Rectal smooth muscle tissue (tissue), 1 donor: Measurements from ENCODE around the gene PHTF2.

Experiments used
- H3K27ac ChIP-seq: one replicate; pipeline ENCODE4 v1.7.0; 2013; ENCODE audit warnings: low read depth, low read length, inconsistent platforms
- H3K27me3 ChIP-seq: one replicate; pipeline ENCODE4 v1.7.0; 2013; ENCODE audit warnings: low read length; ENCODE audit not compliant: control insufficient read depth, insufficient read depth
- H3K36me3 ChIP-seq: one replicate; pipeline ENCODE4 v1.7.0; 2013; ENCODE audit warnings: low read length; ENCODE audit not compliant: control insufficient read depth, insufficient read depth
- H3K4me1 ChIP-seq: one replicate; pipeline ENCODE4 v1.7.0; 2013; ENCODE audit warnings: low read length; ENCODE audit not compliant: control insufficient read depth, insufficient read depth
- H3K4me3 ChIP-seq: one replicate; pipeline ENCODE4 v1.7.0; 2013; ENCODE audit warnings: low read length
- H3K9ac ChIP-seq: one replicate; pipeline ENCODE4 v1.7.0; 2013; ENCODE audit warnings: low read length

Gene PHTF2

GRCh38 chr7:77897004-77897547 is 98.5 kb downstream of the PHTF2 start:
- no peak overlapping the region for H3K4me3 ChIP-seq

GRCh38 chr7:77899516-77899915 is 100.9 kb downstream of the PHTF2 start:
- Histone ChIP-seq H3K27me3 (no peaks in the 10 kb centered on the region), H3K4me1 (no peaks in the 10 kb centered on the region), H3K4me3 (no peak overlapping the region), H3K27ac (no peak overlapping the region), H3K9ac (no peak overlapping the region), H3K36me3 (no peaks in the 10 kb centered on the region)

More at GRCh38 chr7:77897004-77897547, 98.5 kb downstream of the PHTF2 start:
- Histone ChIP-seq H3K9ac (no peak overlapping the region), H3K4me1 (no peaks in the 10 kb centered on the region), H3K27me3 (no peaks in the 10 kb centered on the region), H3K36me3 (no peaks in the 10 kb centered on the region), H3K27ac (no peak overlapping the region)

- no peak overlapping the region for H3K9ac ChIP-seq
- H3K27ac ChIP-seq = no peak overlapping the region
- no peaks in the 10 kb centered on the region for H3K36me3 ChIP-seq
- H3K4me3 ChIP-seq = no peak overlapping the region
- H3K27me3 ChIP-seq = no peaks in the 10 kb centered on the region
- no peaks in the 10 kb centered on the region for H3K4me1 ChIP-seq
These were observed 105.0 kb downstream of the PHTF2 start for GRCh38 chr7:77903597-77903996.

GRCh38 chr7:77904252-77904651 is 105.7 kb downstream of the PHTF2 start:
- no peak overlapping the region for H3K27ac ChIP-seq
- no peak overlapping the region for H3K9ac ChIP-seq
- H3K4me1 ChIP-seq = no peaks in the 10 kb centered on the region
- no peak overlapping the region for H3K4me3 ChIP-seq
- H3K27me3 ChIP-seq = no peaks in the 10 kb centered on the region
- no peaks in the 10 kb centered on the region for H3K36me3 ChIP-seq

- Histone ChIP-seq H3K9ac (no peak overlapping the region), H3K27me3 (no peaks in the 10 kb centered on the region), H3K4me3 (no peak overlapping the region), H3K36me3 (no peaks in the 10 kb centered on the region), H3K27ac (no peak overlapping the region), H3K4me1 (no peaks in the 10 kb centered on the region)
These were observed 108.7 kb downstream of the PHTF2 start for GRCh38 chr7:77907281-77907680.

GRCh38 chr7:77908664-77909063 is 110.1 kb downstream of the PHTF2 start:
- Histone ChIP-seq H3K27ac (no peak overlapping the region), H3K4me1 (no peaks in the 10 kb centered on the region), H3K9ac (no peak overlapping the region), H3K27me3 (no peaks in the 10 kb centered on the region), H3K36me3 (no peaks in the 10 kb centered on the region), H3K4me3 (no peak overlapping the region)

- H3K27me3 ChIP-seq = no peaks in the 10 kb centered on the region
- no peaks in the 10 kb centered on the region for H3K36me3 ChIP-seq
- no peak overlapping the region for H3K4me3 ChIP-seq
- no peak overlapping the region for H3K27ac ChIP-seq
- no peak overlapping the region for H3K9ac ChIP-seq
- no peaks in the 10 kb centered on the region for H3K4me1 ChIP-seq
These were observed 111.6 kb downstream of the PHTF2 start for GRCh38 chr7:77910124-77910523.

GRCh38 chr7:77912293-77912692 is 113.7 kb downstream of the PHTF2 start:
- Histone ChIP-seq H3K4me3 (no peak overlapping the region), H3K4me1 (no peaks in the 10 kb centered on the region), H3K9ac (no peak overlapping the region), H3K27ac (no peak overlapping the region), H3K36me3 (no peaks in the 10 kb centered on the region), H3K27me3 (no peaks in the 10 kb centered on the region)

- Histone ChIP-seq H3K36me3 (no peaks in the 10 kb centered on the region), H3K9ac (no peak overlapping the region), H3K27ac (no peak overlapping the region), H3K4me3 (no peak overlapping the region), H3K4me1 (no peaks in the 10 kb centered on the region), H3K27me3 (no peaks in the 10 kb centered on the region)
These were observed 115.5 kb downstream of the PHTF2 start for GRCh38 chr7:77913977-77914607.

GRCh38 chr7:77917500-77918262 is 119.1 kb downstream of the PHTF2 start:
- no peaks in the 10 kb centered on the region for H3K36me3 ChIP-seq
- no peak overlapping the region for H3K27ac ChIP-seq
- no peaks in the 10 kb centered on the region for H3K4me1 ChIP-seq
- no peak overlapping the region for H3K9ac ChIP-seq
- no peaks in the 10 kb centered on the region for H3K27me3 ChIP-seq
- H3K4me3 ChIP-seq = no peak overlapping the region

- H3K36me3 ChIP-seq = no peaks in the 10 kb centered on the region
- H3K4me3 ChIP-seq = no peak overlapping the region
- no peaks in the 10 kb centered on the region for H3K4me1 ChIP-seq
- H3K27me3 ChIP-seq = no peaks in the 10 kb centered on the region
- H3K27ac ChIP-seq = no peak overlapping the region
- no peak overlapping the region for H3K9ac ChIP-seq
These were observed 120.1 kb downstream of the PHTF2 start for GRCh38 chr7:77918676-77919075.

GRCh38 chr7:77923419-77923818 is 124.8 kb downstream of the PHTF2 start:
- Histone ChIP-seq H3K27me3 (no peaks in the 10 kb centered on the region), H3K4me1 (no peaks in the 10 kb centered on the region), H3K27ac (no peak overlapping the region), H3K4me3 (no peak overlapping the region), H3K9ac (no peak overlapping the region), H3K36me3 (no peaks in the 10 kb centered on the region)

GRCh38 chr7:77930496-77930895 is 131.9 kb downstream of the PHTF2 start:
- H3K36me3 ChIP-seq = no peaks in the 10 kb centered on the region
- no peak overlapping the region for H3K9ac ChIP-seq
- no peaks in the 10 kb centered on the region for H3K4me1 ChIP-seq
- no peak overlapping the region for H3K27ac ChIP-seq
- H3K27me3 ChIP-seq = no peaks in the 10 kb centered on the region
- H3K4me3 ChIP-seq = no peak overlapping the region
